Activated CD4-positive, alpha-beta T cell treated with anti-CD3 and anti-CD28 coated beads, Interleukin-2, Interleukin-4, amounts not matched to agents 100 ng/mL and 50 ng/mL, durations not matched to agents 16 hours and 8 hours (primary cell): ENCODE results near the gene RHBDL1.

ENCODE experiments used
- DNase-seq: peaks from one replicate; pipeline ENCODE4 v3.0.0-alpha.2; 2020; ENCODE audit warnings: low spot score

Gene RHBDL1

GRCh38 chr16:657487-657886 lies 18.0 kb upstream of the RHBDL1 start:
- DNase-seq: no peak

DNA sequence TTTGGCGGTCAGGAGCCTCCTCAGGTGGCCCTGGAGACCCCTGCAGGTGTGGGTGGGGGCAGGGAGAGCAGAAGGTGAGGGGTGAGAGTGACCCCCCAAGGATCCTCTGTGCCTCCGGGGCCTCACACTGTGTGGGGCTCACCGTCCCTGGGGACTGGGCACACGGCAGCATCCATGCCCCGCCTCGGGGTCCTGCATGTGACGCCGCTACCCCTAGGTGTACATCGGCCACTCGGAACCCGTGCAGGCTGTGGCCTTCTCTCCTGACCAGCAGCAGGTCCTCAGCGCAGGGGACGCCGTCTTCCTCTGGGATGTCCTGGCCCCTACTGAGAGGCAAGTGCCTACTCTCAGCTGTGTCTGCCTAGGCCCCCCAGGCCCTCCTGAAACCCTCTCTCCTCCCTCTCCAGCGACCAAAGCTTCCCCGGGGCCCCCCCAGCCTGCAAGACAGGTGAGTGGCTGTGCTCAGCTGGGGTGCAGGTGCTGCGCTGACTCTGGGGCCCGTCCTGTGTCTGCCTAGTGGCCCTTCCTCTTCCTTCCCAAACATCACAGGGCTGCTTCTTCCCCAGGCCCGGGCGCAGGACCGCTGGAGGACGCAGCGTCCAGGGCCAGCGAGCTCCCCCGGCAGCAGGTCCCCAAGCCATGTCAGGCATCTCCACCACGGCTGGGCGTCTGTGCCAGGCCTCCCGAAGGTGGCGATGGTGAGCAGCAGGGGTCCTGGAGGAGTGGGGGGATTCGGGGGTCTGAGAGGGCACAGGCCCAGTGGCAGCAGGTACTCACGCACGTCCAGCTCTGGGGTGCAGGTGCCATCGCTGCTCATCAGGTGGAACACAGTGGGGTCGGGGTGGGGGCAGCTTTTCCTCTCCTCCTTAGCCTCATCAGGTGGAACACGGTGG lies 16.5 kb upstream of the RHBDL1 start:
- no peak for DNase-seq

DNA sequence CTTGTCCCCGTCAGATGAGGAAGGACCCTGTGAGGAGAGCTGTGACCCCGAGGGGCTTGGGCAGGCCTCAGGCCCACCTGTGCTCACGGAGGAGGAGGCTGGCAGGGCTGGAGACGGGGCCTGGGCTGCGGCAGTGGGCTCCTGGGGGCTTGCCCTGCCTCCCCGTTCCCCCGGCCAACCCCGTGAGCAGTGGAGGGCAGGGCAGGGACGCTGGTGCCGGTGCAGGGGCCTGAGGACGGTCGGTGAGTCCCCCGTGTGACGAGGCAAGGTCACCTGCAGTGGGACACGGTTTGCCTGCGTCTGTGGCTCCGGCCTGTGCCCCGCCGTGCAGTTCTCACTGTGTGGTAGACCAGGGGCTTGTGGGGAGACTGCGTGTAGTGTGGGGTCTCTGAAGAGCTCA lies 15.9 kb upstream of the RHBDL1 start:
- DNase-seq: no peak

- no peak for DNase-seq
Observed at GRCh38 chr16:660132-660458, 15.4 kb upstream of the RHBDL1 start.

DNA sequence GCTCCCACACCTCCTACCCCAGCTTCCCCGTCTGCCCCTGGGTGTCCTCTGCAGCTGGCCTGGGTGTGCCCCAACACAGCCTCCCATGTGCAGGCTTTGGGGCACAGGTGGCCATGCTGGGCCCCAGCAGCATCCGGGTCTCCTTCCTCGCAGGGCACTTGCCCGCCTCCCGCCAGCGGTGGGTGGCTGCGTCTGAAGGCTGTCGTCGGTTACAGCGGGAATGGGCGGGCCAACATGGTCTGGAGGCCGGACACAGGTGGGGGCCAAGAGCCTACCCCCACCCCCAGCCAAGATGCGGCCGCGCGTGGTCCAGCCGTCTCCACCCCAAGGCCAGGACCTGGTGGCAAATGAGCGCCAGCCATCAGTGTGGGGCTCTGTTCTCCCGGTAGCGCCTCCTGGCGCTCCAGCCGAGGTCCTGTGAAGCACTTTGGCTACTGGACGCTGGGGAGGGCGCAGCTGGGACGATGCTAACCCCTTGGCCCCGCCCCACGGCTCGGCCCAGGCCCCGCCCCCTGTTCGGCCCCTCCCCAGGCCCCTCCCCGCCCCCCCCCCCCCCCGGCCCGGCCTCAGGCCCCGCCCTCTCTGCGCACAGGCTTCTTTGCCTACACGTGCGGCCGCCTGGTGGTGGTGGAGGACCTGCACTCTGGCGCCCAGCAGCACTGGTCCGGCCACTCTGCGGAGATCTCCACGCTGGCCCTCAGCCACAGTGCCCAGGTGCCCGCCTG lies 14.8 kb upstream of the RHBDL1 start:
- DNase-seq: peak; percentile 67

- DNase-seq: no peak
Observed at GRCh38 chr16:661184-661821, 14.2 kb upstream of the RHBDL1 start.

DNA sequence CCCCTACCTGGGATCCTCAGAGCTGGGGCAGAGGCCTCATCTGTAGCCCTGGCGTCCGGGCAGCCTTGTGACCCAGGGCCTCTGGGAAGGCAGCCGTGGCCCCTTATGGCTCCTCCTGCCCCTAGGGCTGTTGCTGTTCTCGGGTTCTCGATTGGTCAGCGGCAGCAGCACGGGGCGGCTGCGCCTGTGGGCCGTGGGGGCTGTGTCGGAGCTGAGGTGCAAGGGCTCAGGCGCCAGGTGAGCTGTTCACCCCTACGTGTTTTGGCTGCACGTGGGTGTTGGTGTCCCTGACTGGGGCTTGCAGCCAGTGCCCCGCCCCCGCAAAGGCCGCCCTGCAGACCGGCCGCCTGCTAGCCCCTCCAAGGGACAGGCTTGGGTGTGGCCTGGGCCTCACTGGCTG lies 13.4 kb upstream of the RHBDL1 start:
- DNase-seq: no peak

DNA sequence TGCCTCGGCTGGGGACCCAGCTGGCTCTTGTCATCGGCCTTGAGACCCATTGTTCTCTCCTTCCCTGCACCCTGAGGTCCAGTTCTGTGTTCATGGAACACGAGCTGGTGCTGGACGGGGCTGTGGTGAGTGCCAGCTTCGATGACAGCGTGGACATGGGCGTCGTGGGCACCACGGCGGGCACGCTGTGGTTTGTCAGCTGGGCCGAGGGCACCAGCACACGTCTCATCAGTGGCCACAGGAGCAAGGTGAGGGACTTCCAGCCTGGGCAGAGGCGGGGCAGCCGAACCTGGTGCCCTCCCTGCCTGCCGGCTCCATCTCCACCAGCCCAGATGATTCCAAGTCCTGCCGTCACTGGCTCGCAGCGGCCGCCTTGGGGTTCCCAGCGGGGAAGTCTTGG lies 12.9 kb upstream of the RHBDL1 start:
- no peak for DNase-seq

DNA sequence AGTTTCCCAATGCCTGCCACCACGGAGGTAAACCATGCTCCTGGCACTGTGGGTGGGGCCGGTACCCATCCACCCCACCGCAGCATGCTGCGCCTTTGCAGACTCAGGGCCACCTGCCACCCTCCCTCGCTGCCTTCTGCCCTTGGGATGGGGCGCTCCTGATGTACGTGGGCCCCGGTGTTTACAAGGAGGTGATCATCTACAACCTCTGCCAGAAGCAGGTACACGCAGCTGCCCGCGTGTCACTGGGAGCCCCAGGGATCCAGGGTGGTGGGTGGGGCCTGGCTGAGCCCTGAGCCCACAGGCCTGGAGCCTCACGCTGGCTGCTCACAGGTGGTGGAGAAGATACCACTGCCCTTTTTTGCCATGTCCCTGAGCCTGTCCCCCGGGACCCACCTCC lies 8.9 kb upstream of the RHBDL1 start:
- DNase-seq: no peak

DNA sequence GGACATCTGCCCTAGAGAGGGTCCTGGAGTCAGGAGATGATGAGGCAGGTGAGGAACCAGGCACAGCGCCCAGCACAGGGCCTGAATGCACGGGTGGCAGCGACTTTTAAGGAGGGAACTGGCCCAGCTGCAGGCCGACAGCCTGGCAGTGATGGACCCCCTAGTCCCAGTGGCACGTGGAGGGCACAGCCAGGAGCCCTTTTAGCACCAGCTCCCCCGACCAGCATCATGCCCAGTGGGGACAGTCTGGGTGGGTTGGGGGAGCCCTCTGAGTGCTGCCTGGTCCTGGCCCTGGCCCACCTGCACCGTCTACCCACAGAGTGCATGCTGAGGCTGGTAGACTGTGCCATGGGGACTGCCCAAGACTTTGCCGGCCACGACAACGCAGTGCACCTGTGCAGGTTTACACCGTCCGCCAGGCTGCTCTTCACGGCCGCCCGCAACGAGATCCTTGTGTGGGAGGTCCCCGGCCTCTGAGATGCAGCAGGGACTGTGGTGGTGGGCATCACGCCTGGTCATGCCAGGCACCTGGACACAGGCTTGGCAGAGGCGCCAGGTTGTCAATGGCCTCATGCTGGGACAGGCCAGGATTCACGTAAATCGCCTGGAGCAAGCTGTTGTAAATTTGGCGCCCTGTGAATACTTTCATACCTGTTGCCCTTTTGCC lies 8.2 kb upstream of the RHBDL1 start:
- DNase-seq: no peak

DNA sequence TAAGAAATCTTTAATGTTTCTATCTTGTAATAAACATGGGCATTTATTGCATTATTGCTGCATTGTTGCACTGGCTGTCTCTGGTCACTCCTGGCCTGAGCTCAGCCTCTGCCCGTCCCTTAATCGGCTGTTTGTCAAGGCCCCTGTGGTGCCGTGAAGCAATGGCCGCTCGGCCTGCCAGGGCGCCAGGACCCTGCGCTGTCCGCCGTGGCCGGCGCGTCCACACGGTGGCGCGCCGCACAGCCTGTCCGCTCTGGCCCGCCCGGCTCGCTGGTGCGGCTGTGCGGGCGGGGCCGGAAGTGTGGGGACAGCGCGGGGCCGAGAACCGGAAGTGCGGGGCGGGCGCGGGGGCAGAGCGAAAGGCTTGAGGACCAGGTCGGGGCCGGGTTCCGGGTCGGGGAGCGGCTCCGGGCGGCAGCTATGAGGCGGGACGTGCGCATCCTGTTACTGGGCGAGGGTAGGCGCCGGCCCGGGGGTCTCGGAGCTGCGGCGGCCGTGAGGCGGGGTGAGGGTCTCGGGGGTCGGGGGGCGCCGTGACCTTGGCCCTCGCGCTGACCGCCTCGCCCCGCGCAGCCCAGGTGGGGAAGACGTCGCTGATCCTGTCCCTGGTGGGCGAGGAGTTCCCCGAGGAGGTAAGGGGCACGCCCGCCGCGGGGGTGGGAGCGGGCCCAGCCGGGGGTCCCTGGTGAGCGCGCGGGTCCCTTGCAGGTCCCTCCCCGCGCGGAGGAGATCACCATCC lies 7.5 kb upstream of the RHBDL1 start, which contains the start of gene RHOT2:
Gene RHOT2, plus strand, starts transcription at position 353 of the 739 bp plus-strand sequence. Its CDS starts 68 bp downstream, at position 421.
- peak; percentile 94 for DNase-seq

DNA sequence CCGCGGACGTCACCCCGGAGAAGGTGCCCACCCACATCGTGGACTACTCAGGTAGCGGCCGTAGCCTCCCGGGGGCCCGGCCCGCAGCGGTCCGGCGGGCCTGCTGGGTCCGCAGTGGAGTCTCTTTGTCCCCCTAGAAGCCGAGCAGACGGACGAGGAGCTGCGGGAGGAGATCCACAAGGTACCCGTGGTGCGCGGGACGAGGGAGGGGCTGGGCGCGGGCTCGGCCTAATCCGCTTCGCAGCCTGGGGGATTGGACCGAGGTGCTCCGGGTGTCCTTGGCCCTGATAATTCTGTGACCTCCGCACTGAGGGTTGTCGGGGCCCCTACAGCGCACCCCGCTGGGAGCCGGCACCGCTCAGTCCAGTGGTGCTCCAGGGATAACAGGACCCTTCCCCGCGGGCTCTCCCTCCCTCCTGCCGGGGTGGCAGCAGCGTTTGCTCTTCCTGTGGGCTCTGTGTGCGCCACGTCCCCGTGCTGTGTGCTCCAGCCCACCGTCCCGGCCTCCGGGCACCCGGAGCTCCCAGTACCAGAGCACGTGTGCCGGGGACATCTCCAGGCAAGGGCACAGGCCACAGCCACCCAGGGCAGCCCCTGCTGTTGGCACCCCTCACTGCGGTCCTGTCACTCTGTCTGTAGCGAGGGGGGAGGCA lies 6.8 kb upstream of the RHBDL1 start:
- no peak for DNase-seq

GRCh38 chr16:669666-670065 lies 5.8 kb upstream of the RHBDL1 start:
- DNase-seq: no peak

DNA sequence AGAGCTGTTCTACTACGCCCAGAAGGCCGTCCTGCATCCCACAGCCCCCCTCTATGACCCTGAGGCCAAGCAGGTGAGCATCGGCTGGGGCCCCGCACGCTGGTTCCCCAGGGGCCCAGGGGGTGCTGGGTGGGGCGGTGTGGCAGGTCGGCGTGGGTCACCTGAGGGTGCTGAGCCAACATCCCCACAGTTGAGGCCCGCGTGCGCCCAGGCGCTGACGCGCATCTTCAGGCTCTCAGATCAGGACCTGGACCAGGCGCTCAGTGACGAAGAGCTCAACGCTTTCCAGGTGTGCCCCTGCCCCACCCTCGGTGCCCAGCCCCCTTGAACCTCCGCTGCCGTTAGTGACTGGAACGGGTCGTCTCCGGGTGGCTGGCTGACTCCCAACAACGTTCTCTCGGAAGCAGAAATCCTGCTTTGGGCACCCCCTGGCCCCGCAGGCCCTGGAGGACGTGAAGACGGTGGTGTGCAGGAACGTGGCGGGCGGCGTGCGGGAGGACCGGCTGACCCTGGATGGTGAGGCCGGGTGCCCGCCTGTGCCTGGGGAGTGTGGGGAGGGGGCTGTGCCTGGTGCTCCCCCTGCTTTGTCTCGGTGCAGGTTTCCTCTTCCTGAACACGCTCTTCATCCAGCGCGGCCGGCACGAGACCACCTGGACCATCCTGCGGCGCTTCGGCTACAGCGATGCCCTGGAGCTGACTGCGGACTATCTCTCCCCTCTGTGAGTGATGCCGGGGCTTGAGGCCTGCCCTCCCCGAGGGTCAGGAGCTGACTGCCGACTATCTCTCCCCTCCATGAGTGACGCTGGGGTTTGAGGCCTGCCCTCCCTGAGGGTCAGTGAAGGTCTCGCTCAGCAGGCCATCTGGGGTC lies 4.8 kb upstream of the RHBDL1 start:
- no peak for DNase-seq

DNA sequence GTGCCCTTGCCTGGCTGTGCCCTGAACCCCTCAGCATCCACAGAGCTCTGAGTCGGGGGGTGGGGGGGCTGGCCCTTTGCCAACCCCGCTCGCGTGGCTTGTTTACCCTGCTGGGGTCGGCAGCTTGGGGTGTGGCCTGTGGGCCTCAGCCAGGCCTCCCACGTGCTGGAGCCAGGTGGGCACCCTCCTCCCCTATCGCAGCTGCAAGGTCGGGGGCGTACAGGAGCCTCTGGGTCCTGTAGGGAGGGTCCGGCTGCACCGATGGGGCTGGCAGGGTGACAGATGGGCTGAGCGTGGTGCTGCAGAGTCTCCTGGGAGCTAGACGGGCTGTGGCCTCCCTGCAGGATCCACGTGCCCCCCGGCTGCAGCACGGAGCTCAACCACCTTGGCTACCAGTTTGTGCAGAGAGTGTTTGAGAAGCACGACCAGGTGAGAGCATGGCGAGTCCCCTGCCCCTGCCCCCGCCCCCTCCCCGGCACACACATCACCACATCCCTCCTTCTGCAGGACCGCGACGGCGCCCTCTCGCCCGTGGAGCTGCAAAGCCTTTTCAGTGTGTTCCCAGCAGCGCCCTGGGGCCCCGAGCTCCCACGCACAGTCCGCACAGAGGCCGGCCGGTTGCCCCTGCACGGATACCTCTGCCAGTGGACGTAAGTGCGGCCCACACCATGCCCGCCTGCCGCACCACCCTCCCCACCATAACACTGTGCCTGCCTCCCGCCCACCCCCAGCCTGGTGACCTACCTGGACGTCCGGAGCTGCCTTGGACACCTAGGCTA lies 3.9 kb upstream of the RHBDL1 start:
- DNase-seq: no peak

DNA sequence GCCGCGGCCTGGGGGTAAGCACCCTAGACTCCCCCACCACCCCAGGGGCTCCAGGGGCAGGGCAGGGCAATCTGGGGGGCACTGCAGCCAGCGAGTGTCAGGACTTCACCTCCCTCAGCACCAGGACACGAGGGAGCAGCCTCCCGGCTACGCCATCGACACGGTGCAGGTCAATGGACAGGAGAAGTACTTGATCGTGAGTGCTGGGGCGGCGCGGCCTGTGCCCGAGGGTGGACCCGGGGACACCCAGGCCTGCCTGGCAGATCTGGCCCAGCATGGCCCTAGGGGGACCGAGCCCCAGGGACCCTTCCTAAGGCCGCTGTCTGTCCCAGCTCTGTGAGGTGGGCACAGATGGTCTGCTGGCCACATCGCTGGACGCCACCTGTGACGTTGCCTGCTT lies 3.1 kb upstream of the RHBDL1 start:
- DNase-seq: no peak

GRCh38 chr16:672851-673250 lies 2.6 kb upstream of the RHBDL1 start:
- DNase-seq: no peak

- DNase-seq: no peak
Observed at GRCh38 chr16:673399-673991, 2.0 kb upstream of the RHBDL1 start.
